Jurkat, Clone E6-1 (cell line): ENCODE data around the gene SHISAL2A.

Source experiments
- DNase-seq: peaks from one replicate; pipeline ENCODE4 v3.0.0-alpha.2; 2011; ENCODE audit warnings: low read depth, low spot score
- H3K4me3 ChIP-seq: 2 replicates; pipeline ENCODE4 v1.5.1; 2011; ENCODE audit warnings: mild to moderate bottlenecking, low read length, control low read depth, moderate library complexity

Gene SHISAL2A

DNA sequence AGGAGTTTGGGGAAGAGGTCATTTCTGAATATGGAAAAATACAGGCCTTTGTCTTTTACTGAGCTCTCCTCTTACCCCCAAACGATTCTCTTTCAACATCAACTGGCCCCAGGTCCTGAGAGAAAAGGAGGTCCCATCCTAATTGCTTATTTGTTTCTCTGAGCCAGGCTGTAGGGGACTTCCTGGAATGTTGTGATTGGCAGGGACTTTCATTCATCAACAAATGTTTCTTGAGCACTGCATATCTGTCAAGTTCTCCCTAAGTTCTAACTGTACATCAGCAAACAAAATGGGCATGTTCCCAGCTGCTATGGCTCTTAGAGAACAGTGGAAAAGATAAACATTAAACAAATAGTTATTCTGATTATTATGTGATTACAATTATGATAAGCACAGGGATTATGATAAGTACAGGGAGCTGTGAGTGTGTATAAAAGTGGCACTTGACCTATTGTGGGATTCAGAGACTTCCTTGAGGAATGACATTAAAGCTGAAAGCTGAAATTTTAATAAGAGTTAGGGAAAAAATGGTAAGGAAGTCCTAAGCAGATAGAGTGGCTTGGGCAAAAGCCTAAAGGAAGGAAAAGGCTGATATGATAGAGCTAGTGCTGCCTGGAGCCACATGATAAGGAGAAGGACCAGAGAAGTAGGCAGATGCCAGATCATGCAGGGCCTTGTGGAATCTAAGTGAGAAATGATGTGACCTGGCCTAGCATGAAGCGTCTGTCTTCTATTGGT, 19.2 kb upstream of the SHISAL2A start:
- DNase-seq, result no peak
- H3K4me3 ChIP-seq, result no peak overlapping the region

DNA sequence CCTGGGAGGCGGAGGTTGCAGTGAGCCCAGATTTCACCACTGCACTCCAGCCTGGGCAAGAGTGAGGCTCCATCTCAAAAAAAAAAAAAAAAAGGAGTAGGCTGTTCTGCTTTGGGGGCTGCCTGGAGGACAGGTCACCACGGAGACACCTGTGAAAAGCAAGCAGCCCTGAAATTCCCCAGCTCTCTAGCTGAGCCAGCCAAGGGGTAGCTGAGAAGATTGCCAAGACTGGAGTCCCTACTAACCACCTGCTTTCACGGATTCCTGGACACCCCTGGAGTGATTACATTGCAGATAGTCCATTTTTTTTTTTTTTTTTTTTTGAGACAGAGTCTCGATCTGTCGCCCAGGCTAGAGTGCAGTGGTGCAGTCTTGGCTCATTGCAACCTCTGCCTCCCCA, 18.3 kb upstream of the SHISAL2A start:
- no peak overlapping the region for H3K4me3 ChIP-seq
- no peak for DNase-seq

DNA sequence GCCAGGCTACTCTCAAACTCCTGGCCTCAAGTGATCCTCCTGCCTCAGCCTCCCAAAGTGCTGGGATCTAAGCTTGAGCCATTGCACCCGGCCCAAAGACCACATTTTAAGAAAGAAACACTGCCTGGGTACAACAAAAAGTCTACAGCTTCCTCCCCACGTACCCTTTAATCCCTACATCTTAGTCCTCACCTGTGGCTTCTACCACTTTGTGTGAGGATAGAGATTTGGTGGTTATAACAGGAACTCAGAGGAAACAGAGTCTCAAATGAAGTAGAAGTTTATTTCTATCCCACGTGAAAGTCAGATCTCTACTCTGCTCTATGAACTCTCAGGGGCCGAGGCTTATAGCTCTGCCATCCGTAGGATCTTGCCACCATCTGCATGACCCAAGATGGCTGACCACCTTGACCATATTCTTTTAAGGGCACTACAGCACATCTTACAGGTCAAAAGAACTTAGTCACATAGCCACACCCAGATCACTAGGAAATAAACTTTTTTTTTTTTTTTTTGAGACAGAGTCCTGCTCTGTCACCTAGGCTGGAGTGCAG, 17.4 kb upstream of the SHISAL2A start:
- no peak overlapping the region for H3K4me3 ChIP-seq
- DNase-seq, result peak; percentile 56

DNA sequence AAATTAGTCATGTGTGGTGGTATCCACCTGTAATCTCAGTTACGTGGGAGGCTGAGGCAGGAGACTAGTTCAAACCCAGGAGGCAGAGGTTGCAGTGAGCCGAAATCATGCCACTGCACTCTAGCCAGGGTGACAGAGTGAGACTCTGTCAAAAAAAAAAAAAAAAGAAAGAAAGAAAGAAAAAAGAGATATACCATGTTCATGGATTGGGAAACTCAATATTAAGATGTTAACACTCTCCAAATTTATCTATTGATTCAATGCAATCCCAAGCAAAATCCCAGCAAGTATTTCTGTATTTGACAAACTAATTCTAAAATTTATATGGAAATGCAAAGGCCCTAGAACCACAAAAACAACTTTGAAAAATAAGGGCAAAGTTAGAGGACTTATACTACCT, 11.0 kb upstream of the SHISAL2A start:
- H3K4me3 ChIP-seq, result no peak overlapping the region
- no peak for DNase-seq

DNA sequence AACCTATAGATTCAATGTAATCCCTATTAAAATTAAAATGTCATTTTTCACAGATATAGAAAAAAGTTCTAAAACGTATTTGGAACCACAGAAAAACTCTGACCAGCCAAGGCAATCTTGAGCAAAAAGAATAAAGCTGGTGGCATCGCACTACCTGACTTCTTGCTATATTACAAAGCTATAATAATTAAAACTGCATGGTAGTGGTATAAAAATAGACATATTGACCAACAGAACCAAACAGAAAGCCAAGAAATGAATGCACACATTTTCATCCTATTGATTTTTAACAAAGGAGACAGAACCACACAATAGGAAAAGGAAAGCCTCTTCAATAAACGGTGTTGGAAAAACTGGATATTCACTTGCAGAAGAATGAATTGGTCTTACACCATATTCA, 9.2 kb upstream of the SHISAL2A start:
- no peak overlapping the region for H3K4me3 ChIP-seq
- DNase-seq, result no peak

DNA sequence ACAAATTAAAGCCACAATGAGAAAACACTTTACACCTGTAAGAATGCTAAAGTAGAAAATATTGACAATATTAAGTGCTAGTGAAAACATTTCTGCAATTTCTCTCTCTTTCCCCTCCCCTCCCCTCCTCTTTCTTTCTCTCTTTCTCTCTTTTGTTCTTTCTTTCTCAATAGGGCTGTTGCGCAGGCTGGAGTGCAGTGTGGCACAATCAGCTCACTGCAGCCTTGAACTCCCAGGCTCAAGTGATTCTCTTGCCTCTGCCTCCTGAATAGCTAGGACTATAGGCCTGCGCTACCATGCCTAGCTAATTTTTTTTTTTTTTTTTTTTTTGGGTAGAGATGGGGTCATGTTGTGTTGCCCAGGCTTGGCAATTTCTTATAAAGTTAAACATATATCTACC, 5.9 kb upstream of the SHISAL2A start:
- no peak for DNase-seq
- no peak overlapping the region for H3K4me3 ChIP-seq

DNA sequence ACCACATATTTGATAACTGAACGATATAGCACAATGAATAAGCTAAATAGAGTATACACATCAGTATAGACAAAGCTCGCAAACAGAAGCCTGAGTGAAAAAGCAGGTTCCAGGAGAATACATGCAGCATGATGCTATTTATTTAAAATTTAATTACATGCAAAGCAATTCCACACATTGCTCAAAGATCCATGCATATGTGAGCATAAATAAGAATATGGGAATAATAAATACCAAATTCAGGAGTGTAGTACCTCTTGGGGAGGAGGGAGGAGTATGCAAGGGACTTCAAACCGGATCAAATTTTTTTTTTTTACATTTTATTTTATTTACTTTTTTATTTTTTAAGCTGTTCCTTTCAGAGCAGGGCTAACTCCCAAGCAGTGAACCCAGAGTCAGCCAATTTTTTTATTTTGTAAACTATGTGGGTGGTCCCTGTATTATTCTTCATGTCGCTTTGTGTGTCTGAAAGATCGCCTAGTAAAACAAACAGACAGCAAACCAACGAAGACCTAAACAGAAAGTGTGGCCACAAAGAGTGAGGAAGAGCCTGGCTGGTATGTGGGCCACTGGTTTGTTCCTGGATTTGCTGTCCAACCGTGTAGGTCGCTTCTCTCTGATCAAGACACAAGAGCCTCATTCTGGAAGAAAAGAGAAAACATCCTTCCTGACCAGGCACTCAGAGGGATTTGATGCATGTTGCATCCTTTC, 4.2 kb upstream of the SHISAL2A start:
- no peak for DNase-seq
- no peak overlapping the region for H3K4me3 ChIP-seq

DNA sequence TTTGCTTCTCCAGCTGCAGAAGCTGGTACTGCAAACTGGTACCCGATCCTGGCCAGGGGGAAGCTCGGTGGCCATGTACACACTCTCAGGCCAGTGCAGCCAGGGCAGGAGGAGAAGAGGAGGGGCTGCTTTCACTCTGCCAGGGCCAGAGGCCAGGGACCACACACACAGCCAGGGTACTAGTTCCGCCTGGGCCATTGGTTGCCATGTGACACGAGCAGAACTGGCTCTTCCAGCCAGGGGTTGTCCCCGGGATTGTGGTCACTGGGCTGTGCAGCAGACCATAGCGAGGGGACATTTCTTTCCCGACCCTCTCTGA, 3.7 kb upstream of the SHISAL2A start:
- H3K4me3 ChIP-seq, result no peak overlapping the region
- DNase-seq, result no peak

DNA sequence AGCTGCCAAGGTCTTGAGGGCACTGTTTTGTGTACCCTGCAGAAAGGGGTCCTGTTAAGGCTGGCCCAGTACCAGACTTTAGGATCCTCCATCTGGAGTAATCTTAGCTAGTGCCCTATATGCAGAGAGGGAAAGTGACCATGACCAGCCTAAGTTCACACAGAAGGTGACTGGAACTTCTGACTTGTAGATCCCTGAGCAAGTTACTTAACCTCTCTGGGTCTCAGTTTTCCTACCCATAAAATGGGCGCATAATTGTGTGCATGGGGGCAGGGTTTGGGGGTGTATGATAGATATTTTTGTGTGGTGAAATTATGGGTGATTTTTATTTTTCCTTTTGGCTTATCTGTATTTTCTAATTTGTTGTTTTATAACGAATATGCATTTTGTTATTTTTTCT, 3.3 kb upstream of the SHISAL2A start:
- no peak overlapping the region for H3K4me3 ChIP-seq
- no peak for DNase-seq

DNA sequence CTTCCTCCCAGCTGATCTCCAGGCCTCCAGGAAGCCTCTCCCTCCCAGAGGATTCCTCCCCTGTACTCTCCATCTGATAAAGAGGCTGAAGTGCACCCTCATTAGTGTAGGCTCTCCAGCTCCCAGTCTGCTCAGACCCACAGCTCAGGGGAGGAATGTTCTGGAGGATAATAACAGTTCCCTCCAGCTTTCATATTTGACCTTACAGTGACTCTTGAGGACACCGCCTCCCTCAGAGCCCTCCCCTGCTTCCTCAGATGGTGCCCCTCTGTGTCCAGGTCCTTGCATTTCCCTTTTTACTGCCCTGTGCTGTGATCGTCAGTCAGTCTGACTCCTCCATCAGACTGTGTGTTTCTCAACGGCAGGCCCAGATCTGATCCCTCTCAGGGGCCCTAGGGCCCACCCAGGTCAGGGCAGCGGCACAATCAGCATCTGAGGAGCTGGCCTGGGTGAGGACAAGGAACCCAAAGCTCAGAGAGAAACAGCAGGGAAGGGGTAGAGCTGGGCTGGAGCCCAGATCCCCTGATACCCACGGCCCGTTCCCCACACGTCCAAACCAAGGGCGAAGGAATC, 1.1 kb upstream of the SHISAL2A start:
- no peak for DNase-seq
- no peak overlapping the region for H3K4me3 ChIP-seq

DNA sequence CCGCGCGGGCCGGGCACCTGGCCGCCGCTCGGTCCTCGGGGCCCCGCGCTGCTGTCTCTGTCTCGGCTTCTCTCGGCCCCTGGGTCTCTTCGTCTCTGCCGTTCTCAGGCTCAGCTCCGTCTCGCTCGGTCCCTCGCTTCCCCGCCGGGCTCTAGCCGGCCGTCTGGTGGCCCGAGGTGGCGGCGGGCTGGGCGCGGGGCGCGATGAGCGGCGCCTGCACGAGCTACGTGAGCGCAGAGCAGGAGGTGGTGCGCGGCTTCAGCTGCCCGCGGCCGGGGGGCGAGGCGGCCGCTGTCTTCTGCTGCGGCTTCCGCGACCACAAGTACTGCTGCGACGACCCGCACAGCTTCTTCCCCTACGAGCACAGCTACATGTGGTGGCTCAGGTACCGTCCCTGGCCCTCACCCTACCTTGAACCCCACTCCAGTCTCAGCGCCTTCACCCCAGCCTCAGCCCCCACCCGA, 355 bp downstream of the SHISAL2A start:
- H3K4me3 ChIP-seq, result no peak overlapping the region
- no peak for DNase-seq

DNA sequence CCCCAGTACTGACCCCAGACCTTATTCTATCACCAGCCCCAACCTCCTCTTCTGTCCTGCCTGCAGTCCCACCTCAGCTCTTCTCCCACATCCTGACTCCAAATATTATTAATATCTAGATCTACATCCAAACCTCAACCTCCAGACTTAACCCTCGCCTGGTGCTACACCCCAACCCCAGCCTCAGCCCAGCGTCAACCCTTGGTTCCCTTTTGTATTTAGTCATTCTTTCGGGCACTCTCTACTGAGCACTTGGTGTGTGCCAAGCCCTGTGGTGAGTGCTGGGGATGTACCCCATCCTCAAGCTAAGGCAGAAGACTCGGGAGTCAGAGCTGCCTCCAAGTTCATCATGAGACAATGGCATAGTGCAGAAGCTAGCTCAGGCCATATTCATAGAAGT, 1.1 kb downstream of the SHISAL2A start:
- no peak for DNase-seq
- H3K4me3 ChIP-seq, result no peak overlapping the region

DNA sequence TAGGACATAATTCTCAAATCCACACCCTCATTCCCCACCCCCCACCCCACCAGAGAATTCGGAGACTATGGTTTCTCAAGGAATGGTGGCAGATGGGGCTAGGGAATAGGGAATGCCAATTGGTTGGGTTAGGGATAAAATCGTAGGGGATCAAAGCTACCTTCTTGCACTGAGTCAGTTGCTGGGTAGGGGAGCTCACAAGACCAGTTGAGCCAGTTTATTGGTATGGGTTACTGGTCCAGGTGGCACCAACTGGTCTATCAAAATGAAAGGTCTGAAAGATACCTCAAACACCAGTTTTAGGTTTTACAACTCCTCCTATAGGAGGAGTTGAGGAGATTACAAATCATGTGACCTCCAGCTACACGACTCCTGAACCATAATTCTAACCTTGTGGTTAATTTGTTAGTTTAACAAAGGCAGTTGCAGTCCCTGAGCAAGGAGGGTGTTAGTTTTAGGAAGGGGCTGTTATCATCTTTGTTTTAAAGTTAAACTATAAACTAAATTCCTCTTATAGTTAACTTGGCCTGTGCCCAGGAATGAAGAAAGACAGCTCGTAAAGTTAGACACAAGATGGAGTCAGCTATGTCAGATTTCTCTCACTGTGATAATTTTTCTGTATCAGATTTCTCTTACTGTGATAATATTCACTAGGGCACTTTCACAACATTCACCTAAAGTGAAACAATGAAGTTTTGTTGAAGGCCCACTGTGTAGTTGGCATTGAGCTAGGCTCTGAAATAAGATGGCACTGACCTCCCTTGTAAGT, 2.5 kb downstream of the SHISAL2A start:
- no peak for DNase-seq
- no peak overlapping the region for H3K4me3 ChIP-seq

DNA sequence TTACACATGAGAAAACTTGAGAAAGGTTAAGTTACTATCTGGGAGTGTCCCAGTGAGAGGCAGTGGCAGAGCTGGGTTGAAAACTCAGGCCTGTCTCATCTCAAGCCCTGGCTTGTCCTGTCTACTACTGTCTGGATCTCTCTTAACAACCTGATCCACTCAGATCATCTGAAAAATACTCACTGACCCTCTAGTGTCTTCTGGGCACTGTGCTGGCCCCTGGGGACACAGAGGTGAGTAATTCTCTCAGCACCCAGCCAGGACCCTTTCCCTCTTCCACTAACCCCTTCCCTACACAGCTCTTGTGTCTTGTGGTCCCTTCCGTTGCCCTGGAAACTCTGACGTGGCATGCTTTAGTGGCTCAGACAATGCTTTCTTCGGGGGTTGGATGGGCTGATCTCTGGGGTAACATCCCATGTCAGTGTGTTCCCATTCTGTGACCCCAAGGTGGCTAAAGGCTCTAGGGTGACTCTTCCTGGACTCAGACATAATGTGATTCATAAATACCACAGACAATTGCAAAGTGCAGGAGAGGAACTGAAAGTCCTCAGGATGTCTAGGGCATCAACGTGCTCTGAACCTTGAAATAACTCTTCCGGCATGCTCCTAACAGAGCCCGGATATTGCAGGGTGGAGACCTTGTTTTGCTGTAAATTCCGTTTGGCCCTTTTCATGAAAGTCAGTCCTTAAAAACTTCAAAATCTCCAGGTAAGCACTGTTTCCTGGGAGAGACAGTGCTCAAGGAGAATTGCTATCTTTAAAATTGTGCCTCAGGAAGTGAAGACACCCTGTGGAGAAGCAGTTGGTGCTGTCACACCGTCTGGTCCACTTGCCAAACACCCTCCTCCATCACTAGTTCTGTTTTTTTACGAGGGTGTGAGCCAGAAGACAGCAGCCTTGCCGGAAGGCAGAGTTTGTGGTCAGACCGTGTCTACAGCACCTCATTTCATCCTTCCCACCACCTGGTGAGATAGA, 4.0 kb downstream of the SHISAL2A start:
- DNase-seq, result peak; percentile 75
- H3K4me3 ChIP-seq, result no peak overlapping the region

DNA sequence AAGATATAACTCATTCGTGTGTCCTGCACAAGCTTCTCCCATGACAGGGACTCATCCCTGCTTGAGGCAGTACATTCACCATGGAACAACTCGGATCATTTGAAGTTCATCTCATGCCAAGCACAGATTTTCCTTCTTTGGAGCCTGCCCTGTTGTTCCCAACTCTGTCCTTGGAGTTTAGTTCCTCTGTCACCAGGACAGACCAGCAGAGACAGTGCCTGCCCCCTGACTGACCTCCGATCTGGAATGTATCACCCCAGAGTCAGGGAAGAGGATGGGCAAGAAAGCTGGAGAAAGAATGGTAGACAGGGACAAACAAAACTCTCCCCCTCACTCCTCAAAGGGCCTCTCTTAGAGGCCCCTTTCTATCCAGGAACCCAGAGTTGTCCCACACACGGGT, 5.0 kb downstream of the SHISAL2A start:
- H3K4me3 ChIP-seq, result no peak overlapping the region
- DNase-seq, result no peak

DNA sequence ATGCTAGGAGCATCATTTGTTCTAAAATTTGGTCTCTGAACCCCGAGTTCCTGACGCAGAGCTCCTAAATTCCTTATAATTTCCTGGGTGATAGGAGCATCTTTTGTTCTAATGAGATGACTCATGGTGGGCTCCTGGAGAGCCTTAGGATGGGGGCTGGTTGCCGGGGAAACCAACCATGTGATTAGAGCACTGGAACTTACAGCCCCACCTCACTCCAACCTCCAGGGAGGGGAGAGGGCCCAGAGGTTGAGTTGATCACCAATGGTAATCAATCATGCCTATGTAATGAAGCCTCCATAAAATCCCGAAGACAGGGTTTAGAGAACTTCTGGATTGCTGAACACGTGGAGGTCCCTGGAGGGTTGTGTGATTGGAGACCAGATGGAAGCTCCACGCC, 7.7 kb downstream of the SHISAL2A start:
- no peak overlapping the region for H3K4me3 ChIP-seq
- DNase-seq, result no peak

DNA sequence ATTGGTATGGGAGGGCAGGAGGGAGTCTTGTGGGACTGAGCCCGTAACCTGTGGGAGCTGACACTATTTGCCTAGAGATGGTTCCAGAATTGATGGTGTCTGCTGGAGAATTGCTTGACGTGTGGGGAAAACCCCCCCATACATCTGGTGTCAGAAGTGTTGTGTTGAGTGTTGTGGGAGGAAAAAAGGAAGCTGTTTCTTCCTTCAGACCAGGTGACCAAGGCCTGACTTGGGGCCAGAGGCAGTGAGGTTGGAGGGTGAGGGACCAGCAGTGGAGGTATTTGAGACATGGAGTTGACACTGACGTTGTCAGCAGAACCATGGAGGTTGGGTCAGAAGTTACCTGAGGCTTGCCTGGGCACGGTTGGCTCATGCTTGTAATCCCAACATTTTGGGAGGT, 8.3 kb downstream of the SHISAL2A start:
- DNase-seq, result no peak

DNA sequence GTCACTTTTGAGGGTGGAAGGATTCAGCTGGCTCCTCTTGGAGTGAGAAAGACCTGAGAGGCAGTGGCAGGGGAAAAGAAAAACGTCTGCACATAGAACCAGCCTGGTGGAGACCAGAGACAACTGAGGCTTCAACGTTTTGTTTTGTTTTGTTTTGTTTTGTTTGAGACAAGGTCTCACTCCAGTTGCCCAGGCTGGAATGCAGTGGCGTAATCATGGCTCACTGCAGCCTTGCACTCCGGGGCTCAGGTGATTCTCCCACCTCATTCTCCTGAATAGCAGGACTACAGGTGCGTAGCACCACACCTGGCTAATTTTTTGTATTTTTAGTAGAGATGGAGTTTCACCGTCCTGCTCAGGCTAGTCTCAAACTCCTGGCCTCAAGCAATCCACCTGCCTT, 12.3 kb downstream of the SHISAL2A start:
- no peak for DNase-seq

More for the DNA sequence above, 8.3 kb downstream of the SHISAL2A start:
- no peak overlapping the region for H3K4me3 ChIP-seq

DNA sequence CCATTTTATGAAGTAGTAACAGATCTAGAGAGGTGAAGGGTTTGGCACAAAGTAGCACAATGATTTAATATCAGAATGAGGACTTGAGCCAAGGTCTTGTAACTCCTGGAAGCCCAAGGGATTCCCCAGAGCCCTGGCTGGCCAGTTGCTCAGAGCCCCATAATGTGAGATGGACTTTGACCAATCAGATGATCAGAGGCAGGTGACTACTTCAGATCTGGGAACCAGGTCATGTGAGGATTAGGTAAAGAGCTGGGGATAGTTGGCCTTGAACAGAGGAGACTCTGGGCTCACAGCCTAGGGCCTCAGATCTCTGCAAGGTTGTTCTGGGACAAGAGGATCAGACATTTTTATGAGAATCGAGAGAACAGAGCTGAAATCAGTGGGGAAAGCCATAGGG, 18.9 kb downstream of the SHISAL2A start:
- no peak for DNase-seq

More for the DNA sequence above, 12.3 kb downstream of the SHISAL2A start:
- no peak overlapping the region for H3K4me3 ChIP-seq

More for the DNA sequence above, 18.9 kb downstream of the SHISAL2A start:
- no peak overlapping the region for H3K4me3 ChIP-seq
